SK-MEL-5 (cell line): Measurements from ENCODE around the gene HAAO. TPM values are rescaled to one million over a fixed set of nuclear protein-coding genes. Genes with fewer than 3 reads are reported as not detected.

Experiments used
- DNase-seq: peaks from one replicate; pipeline ENCODE4 v3.0.0-alpha.2; 2016; ENCODE audit warnings: low read depth, low spot score
- in situ Hi-C: cut with HindIII; loops from 2 replicates; pipeline ENCODE4 v1.10.0; 2016; ENCODE audit warnings: low sequenced_read_pairs, high pct_unique_total_duplicates, low pct_unique_long_range_greater_than_20kb
- total RNA-seq: library from RNA; depleted of rRNA; stranded (reverse); fragments of >200 nt; shearing (Covaris generic); gene quantifications from 2 replicates; pipeline ENCODE4 v1.2.3, GENCODE V29; 2014

The HAAO gene
- total RNA-seq, 1 experiment from 2014 or later: not detected

DNA sequence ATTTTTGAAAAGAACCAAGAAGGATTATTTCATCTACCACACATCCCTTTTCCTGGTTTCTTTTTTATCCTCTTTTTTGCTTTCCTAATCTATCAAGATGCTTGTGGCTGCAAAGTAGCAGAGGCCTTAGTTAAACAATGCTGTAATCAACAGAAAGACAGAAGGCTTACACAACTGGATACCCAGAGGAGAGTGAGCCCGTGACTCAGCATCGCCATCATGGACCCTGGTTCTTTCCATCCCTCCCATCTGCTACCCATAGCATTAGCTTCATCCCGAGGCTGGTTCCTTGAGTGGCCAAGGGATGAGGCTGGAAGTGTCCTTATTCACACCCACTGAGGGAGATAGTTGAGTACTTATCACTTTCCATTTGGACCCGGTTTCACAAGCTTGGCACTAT lies 7.5 kb upstream of the HAAO start:
- in situ Hi-C loops: no loop called here
- no peak for DNase-seq

DNA sequence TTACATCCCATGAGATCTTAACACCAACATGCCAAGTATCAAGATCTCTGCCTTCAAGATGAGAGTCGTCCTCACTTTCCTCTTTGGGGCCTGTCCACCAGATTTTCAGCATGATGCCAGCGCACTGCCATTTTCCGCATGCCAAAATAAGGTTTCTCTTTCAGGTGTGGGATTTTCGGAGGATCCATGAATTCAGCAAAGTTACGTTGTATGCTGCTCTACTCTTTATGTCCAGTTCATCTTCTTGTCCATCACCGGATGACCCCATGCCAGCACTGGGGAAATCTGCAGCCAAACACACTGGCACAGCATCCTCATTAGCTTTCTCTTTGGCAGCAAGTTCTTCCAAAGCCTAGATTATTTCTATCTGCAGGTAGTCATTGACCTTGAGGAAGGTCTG lies 4.9 kb upstream of the HAAO start:
- in situ Hi-C loops: no loop called here
- DNase-seq: no peak

DNA sequence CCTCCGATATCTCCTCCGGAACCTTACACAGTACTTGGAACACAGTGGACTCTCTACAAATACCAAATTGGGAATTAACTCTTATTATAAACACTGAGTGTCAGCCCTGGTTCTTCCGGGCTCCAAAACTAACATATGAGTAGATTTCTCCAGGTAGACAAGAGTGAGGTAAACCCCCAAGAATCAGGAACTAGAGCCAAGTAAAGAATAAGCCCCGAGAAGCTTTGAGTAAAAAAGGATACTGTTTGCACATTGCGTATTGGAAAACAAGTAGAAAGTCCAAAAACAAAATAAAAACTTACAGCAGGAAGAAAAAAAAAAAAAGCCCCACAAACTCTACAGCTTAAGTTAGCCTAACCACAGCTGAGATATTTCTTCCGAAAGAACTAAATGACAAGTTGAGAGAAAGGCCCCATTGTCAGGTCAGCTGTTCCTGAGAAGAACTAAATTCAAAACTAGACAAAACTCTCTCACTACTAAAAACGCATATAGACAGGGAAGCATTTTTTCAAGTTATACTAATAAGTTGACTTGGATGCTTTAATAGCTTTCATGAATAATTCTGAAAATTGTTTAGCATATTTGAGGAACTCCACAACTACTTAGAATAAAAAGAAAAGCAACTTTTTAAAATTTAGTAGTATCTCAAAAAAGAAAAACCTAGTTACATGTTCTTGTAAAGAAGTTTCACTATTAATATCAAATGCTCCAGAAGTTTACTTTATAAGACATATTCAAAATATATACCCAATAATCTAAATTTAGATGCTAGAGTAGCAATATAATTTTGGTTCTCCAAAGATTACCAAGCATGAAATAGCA lies 4.3 kb upstream of the HAAO start:
- in situ Hi-C loops: no loop called here
- DNase-seq: no peak

- in situ Hi-C loops: no loop called here
- DNase-seq: no peak
Measured at GRCh38 chr2:42795841-42796301, 3.5 kb upstream of the HAAO start.

DNA sequence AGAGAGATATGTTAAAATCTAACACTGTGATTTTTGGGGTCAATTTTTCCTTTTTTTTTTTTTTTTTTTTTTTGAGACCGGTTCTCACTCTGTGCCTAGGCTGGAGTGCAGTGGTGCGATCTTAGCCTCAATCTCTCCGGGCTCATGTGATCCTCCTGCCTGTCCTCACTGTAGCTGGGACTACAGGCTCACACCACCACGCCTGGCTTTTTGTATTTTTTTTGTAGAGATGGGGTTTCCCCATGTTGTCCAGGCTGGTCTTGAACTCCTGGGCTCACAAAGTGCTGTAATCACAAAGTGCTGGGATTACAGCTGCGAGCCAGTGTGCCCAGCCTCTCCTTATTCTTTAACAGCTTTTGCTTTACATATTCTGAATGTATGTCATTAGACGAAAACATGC lies 2.9 kb upstream of the HAAO start:
- DNase-seq: no peak
- in situ Hi-C loops: no loop called here

GRCh38 chr2:42794271-42795046 lies 2.1 kb upstream of the HAAO start:
- DNase-seq: peak; percentile 77
- in situ Hi-C loops: no loop called here

DNA sequence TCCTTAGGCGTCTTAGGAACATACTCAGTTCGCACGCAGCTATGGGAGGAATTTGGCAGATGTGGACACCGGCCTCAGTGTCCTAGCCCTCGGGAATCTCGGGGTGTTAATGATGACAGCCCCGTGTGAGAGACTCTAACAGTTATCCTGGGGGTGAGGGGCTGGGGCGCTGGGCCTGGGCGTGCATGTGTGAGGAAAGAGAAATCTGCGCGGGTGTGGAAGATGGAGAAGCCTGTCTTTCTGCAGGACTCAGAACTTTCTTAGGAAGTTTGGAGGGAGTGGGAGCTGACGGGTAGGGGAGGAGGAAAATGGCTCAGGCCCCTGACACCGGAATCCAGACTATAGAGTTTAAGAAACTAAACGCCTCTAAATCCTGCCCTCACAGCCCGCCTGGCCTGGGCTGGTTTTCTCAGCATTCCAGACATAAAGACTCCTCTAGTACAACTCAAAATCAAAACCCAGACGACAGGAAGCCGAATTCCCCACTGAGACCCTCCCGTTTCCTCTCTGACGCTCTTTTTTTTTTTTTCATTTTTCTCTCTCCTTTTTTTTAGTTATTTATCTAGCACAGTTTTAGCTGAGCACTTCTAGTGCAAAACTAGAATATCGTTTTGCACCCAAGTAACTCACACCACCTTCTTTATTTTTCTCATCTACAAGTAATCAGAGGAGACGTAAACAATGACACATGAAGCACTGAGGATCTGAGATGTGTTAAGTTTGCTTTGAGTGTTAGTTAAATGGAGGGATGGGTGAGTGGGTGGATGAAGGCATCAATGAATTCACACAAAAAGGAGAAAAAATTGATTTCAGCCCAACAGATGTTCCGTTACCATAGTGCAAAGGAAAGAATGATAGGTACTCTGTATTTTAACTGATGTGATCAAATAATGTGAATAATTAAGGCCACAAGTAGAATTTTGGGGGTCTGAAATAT lies 1.2 kb upstream of the HAAO start:
- in situ Hi-C loops: no loop called here
- no peak for DNase-seq

DNA sequence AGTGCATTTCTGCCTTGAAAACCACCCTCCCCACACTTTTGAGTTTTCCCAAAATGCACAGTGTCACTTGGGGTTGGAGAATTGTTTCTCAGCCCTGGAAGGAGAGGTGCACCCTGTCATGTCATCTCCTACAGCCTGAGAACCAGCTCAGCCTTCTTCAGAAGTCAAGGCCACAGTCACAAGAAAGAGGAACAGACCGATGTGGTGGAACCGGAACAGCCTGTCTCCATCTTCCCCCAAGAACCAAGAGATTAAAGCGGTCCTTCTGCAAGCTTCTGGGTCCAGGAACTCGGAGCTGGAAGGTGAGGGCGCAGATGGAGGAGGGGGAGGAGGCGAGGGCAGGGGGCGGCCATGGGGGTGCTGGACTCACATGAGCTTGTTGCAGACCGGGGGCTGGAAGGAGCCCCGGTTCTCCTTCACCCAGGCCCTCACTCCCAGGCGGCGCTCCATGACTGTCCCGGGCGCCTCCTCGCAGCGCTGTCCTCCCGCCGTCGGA lies 248 bp downstream of the HAAO start:
- in situ Hi-C loops: no loop called here
- DNase-seq: no peak

- DNase-seq: no peak
- in situ Hi-C loops: no loop called here
Measured at GRCh38 chr2:42791606-42792005, 777 bp downstream of the HAAO start.

- in situ Hi-C loops: no loop called here
Measured at GRCh38 chr2:42789751-42790150, 2.6 kb downstream of the HAAO start.

DNA sequence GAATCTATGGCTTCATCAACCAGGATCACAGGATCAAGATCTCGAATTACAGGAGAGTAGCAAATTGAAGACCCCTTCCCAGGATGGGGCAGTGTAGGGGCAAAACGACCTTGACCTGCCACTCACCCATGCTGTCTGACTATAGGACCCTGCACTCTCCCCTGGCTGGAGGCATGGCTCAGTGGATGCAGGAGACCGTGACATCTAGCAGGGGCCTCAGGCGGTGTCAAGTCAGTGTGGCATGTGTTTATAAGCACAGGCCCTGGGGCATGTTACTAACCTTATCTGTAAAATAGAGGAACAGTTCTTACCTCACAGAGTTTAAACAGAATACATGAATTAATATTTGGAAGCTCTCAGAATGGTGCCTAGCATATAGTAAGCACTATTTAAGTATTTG lies 3.5 kb downstream of the HAAO start:
- in situ Hi-C loops: no loop called here
- DNase-seq: no peak

More at GRCh38 chr2:42789751-42790150, 2.6 kb downstream of the HAAO start:
- DNase-seq: no peak

DNA sequence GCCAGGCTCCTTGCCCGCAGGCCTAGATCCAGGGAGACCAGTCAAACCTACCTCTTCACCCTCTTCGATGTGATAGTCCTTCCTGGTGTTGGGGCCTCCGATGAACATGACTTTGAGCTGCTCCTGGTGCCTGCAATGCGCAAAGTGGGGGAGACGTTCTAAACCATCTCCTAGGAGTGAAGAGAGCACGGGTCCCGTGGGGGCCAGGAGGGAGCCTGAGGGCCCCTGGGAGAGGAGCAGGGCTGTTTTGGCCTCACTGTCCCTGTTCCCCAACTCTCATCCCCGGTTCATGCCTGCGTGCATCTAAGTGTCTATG lies 3.9 kb downstream of the HAAO start:
- in situ Hi-C loops: no loop called here
- DNase-seq: no peak

- in situ Hi-C loops: no loop called here
- no peak for DNase-seq
Measured at GRCh38 chr2:42787788-42788477, 4.5 kb downstream of the HAAO start.

DNA sequence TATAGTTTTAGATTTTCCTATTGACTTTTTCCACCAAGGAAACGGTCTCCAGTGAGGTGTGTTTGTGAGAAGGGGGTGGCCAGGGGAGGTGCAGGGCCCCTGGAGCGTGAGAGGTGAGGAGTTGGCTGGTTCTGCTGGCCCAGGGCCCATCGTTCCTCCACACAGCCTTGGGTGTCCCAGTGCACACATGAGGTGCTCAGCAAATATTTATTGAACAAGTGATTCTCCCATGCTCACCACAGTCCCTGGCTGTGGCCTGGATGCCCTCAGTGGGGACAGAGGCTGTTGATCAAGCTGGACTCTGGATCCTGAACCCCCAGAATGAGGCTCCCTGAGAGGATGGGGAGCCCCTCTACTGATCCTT lies 5.0 kb downstream of the HAAO start:
- no peak for DNase-seq
- in situ Hi-C loops: no loop called here

DNA sequence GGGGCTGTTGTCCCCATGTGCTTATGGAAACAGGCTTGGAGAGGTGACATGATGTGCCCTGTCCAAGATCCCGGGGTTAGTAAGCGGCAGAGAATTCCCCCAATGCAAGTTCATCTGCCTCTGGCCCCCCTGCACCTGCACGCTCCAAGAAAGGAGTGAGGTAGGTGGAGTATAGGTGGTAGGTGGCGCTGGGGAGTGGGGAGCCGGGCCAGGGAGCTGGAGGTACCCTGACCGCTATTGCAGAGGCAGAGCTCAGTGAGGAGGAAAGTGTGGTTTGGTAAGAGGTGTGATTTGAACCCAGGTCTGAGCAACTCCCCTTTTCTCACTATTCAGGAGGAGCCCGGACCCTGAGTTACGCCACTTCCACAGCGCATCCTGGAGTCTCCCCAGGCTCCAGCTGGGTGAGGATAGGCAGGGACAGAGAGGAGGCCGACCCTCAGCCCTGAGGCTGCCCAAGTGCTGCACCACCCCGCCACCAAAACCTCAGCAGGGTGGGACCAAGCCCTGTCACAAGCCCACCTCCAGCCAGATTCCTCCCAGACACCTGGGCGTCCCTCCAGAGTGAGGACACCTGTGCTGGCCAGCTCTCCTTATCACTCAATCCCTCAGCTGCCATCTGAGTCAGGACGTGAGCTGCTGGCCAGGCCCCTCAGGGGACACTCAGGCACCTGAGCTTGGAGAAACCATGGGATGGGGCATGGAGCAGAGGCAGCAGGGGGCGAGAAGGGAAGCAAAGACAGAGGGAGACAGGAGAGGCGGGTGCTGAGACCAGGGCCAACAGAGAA lies 5.6 kb downstream of the HAAO start:
- in situ Hi-C loops: no loop called here
- DNase-seq: no peak

- in situ Hi-C loops: no loop called here
- no peak for DNase-seq
Measured at GRCh38 chr2:42784204-42784880, 8.0 kb downstream of the HAAO start.
